Prostate gland (tissue), 2 donors: ENCODE results near the gene IMMP2L.

ENCODE experiments used
- CTCF ChIP-seq, 4 experiments: fragments of 200-600 bp in 2 of 4; fragments of 450-650 bp in 2 of 4; sonication (generic) in 2 of 4; IDR thresholded peaks; 1 replicate in 3 of 4; 2 replicates in 1 of 4; pipeline ENCODE4 v1.5.1; 2016 to 2019; ENCODE audit warnings: antibody characterized with exemption in 4 of 4, mild to moderate bottlenecking in 2 of 4, moderate library complexity in 2 of 4
- POLR2A ChIP-seq: fragments of 450-650 bp; IDR thresholded peaks from one replicate; pipeline ENCODE4 v1.6.1; 2016; ENCODE audit warnings: antibody characterized with exemption, mild to moderate bottlenecking

GRCh38 chr7:110988890-110989501 lies 573.3 kb downstream of the IMMP2L start:
- TF ChIP-seq CTCF (IDR thresholded peaks at IDR 0.05) (no peak), POLR2A (no peak)
